HL-60 (cell line): ENCODE measurements around the gene DERL3.

Experiments used
- DNase-seq, 2 experiments: peaks; one replicate each; pipeline ENCODE4 v3.0.0-alpha.2; 2010 to 2020; ENCODE audit warnings: low read depth in 1 of 2, low spot score in 1 of 2
- H3K27ac ChIP-seq: fragments of 250-450 bp; sonication (Bioruptor Pico); replicated peaks from 2 replicates; pipeline ENCODE4 v1.5.1; 2020; ENCODE audit warnings: mild to moderate bottlenecking, moderate library complexity
- H3K27me3 ChIP-seq: fragments of 250-450 bp; sonication (Bioruptor Pico); 2 replicates; pipeline ENCODE4 v1.5.1; 2021; ENCODE audit warnings: mild to moderate bottlenecking, moderate library complexity; ENCODE audit not compliant: insufficient read depth, poor library complexity, severe bottlenecking
- H3K4me3 ChIP-seq: replicated peaks from 2 replicates; pipeline ENCODE4 v1.5.1; 2011; ENCODE audit warnings: mild to moderate bottlenecking, control low read depth, low read length; ENCODE audit not compliant: insufficient read depth
- CTCF ChIP-seq: IDR thresholded peaks from one replicate; pipeline ENCODE4 v1.5.1; 2011; ENCODE audit warnings: low read length, control low read depth, inconsistent platforms; ENCODE audit not compliant: insufficient read depth
- GABPA ChIP-seq: IDR thresholded peaks from 2 replicates; pipeline ENCODE4 v1.6.1; 2012; ENCODE audit warnings: low read depth
- POLR2AphosphoS5 ChIP-seq: IDR thresholded peaks from 2 replicates; pipeline ENCODE4 v1.6.1; 2012; ENCODE audit warnings: low read depth
- SPI1 ChIP-seq: IDR thresholded peaks from 2 replicates; pipeline ENCODE4 v1.6.1; 2012; ENCODE audit warnings: low read depth, mild to moderate bottlenecking, borderline replicate concordance
- TF ChIP-seq, protein P1 (sequence below): IDR thresholded peaks from 2 replicates; pipeline ENCODE4 v1.6.1; 2012; ENCODE audit warnings: low read depth; ENCODE audit not compliant: insufficient replicate concordance

The DERL3 gene

GRCh38 chr22:23804781-23805291, 34.0 kb downstream of the DERL3 start:
- H3K27ac ChIP-seq = no peak overlapping the region
- no peak for DNase-seq
- no peaks in the 10 kb centered on the region for H3K27me3 ChIP-seq
- no peak for TF ChIP-seq CTCF
- TF ChIP-seq, protein P1, sequence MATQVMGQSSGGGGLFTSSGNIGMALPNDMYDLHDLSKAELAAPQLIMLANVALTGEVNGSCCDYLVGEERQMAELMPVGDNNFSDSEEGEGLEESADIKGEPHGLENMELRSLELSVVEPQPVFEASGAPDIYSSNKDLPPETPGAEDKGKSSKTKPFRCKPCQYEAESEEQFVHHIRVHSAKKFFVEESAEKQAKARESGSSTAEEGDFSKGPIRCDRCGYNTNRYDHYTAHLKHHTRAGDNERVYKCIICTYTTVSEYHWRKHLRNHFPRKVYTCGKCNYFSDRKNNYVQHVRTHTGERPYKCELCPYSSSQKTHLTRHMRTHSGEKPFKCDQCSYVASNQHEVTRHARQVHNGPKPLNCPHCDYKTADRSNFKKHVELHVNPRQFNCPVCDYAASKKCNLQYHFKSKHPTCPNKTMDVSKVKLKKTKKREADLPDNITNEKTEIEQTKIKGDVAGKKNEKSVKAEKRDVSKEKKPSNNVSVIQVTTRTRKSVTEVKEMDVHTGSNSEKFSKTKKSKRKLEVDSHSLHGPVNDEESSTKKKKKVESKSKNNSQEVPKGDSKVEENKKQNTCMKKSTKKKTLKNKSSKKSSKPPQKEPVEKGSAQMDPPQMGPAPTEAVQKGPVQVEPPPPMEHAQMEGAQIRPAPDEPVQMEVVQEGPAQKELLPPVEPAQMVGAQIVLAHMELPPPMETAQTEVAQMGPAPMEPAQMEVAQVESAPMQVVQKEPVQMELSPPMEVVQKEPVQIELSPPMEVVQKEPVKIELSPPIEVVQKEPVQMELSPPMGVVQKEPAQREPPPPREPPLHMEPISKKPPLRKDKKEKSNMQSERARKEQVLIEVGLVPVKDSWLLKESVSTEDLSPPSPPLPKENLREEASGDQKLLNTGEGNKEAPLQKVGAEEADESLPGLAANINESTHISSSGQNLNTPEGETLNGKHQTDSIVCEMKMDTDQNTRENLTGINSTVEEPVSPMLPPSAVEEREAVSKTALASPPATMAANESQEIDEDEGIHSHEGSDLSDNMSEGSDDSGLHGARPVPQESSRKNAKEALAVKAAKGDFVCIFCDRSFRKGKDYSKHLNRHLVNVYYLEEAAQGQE = no peak
- no peak for TF ChIP-seq SPI1
- TF ChIP-seq POLR2AphosphoS5 = no peak
- H3K4me3 ChIP-seq = no peak overlapping the region

GRCh38 chr22:23803001-23803819, 35.6 kb downstream of the DERL3 start:
- no peak for DNase-seq
- H3K4me3 ChIP-seq = no peak overlapping the region
- H3K27ac ChIP-seq = no peak overlapping the region

DNA sequence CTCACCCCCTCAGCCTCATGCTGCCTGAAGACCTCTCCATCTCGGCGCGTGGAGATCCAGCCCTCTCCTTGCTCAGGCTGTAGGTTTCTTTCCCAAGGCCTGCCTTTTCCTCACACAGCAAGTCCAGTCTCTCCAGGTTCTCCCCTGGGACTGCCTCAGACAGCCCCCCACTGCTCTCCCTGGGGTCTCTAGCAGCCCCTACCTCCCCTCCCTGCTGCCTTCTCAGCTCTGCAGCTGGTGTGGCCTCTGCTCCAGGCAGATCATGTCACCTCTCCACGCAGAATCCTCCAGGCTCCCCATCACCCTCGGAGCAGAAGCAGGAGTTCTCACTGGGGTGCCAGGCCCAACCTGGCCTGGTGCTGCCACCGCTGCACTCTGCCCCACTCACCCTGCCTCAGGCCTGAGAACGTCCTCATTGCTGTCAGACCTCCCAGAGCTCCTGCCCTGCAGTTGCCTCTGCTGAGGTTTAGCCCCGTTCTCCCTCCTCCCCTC, 36.9 kb downstream of the DERL3 start:
- no peaks in the 10 kb centered on the region for H3K27me3 ChIP-seq
- DNase-seq = no peak
- no peak overlapping the region for H3K4me3 ChIP-seq
- H3K27ac ChIP-seq = no peak overlapping the region
- TF ChIP-seq GABPA = no peak
- TF ChIP-seq, protein P1 = no peak
- no peak for TF ChIP-seq SPI1
- no peak for TF ChIP-seq POLR2AphosphoS5
- no peak for TF ChIP-seq CTCF

More at GRCh38 chr22:23803001-23803819, 35.6 kb downstream of the DERL3 start:
- no peaks in the 10 kb centered on the region for H3K27me3 ChIP-seq
- TF ChIP-seq GABPA = no peak
- no peak for TF ChIP-seq POLR2AphosphoS5
- TF ChIP-seq, protein P1 = no peak
- no peak for TF ChIP-seq SPI1
